ENCODE results near the gene CUX1.

- no peak for TF ChIP-seq CTCF (IDR thresholded peaks at IDR 0.05; ENCODE audit: low read length)
- TF ChIP-seq EZH2phosphoT487 (IDR thresholded peaks at IDR 0.05; ENCODE audit: low read length), result no peak
Observed at GRCh38 chr7:102297487-102298218, 480.2 kb downstream of the CUX1 start.

Measured in MM.1S (cell line).